Measurements from ENCODE around the gene ZBTB5. TPM values are rescaled to one million over a fixed set of nuclear protein-coding genes. Genes with fewer than 3 reads are reported as not detected.
A peak's percentile ranks its signal among the peaks of the same experiment; 100 is the strongest.

ZBTB5 gene
- total and polyA plus RNA-seq, 2 of the 13 experiments (the other 11 are each of a cell fraction or from before 2014, with no cell fraction given) = 12.5 to 20.5 TPM

DNA sequence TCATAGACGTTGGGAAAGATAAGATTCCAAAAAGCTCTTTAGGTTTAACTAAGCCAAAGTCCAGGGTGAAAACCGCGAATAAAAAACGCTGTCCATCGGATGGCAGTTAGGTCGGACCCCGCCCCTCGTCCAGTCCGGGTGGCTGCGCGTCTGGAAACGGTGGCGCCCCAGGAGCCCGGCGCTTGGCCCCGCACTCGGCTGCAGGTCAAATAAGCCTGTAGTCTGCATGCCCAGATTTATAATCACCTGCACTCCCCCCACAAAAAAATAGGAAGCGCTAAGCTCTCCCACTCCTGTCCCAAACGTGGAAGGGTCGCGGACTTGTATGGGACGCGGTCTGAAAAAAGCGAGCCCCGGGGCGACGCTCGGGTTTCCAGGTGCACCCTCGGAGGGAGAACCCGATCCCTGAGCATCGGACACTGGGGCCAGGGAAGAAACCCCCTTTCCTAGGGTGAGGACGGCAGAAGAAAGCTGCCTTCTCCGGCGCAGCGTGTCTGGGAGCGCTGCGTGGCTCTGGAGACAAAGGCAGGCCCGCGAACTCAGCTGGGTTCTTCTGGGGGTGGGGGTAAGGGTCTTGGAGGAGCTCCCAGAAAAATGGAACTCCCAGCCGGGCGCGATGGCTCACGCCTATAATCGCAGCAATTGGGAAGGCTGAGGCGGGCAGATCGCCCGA, 923 bp upstream of the ZBTB5 start (continued):
- no peak for TF ChIP-seq ZNF574 (CRISPR knock-in tag; IDR thresholded peaks at IDR 0.05)
- TF ChIP-seq RFX1 (IDR thresholded peaks at IDR 0.05) = no peak
- TF ChIP-seq ZNF737 (CRISPR knock-in tag; IDR thresholded peaks at IDR 0.05; ENCODE audit: borderline replicate concordance) = no peak
- TF ChIP-seq TFDP1 (CRISPR knock-in tag; IDR thresholded peaks at IDR 0.05; ENCODE audit: borderline replicate concordance) = no peak
- TF ChIP-seq ZNF776 (CRISPR knock-in tag; IDR thresholded peaks at IDR 0.05) = peak; percentile 36; the same call in 1 of the 2 replicates
- TF ChIP-seq MTA1 (CRISPR knock-in tag; IDR thresholded peaks at IDR 0.05; ENCODE audit: borderline replicate concordance) = 0 out of 2 replicates have a peak, but pooled peaks have one; percentile 5
- no peak for TF ChIP-seq MED1 (CRISPR knock-in tag; IDR thresholded peaks at IDR 0.05)
- TF ChIP-seq SNRNP70 (IDR thresholded peaks at IDR 0.05; ENCODE audit: low read depth, low read length) = no peak
- TF ChIP-seq ZBTB49 (CRISPR knock-in tag; IDR thresholded peaks at IDR 0.05; ENCODE audit: borderline replicate concordance) = no peak
- TF ChIP-seq SIN3B (IDR thresholded peaks at IDR 0.05; ENCODE audit: low read length) = no peak
- TF ChIP-seq ZNF891 (CRISPR knock-in tag; IDR thresholded peaks at IDR 0.05) = peak; percentile 47
- TF ChIP-seq ZNF598 (CRISPR knock-in tag; IDR thresholded peaks at IDR 0.05; ENCODE audit: borderline replicate concordance) = peak; percentile 10; the same call in 1 of the 2 replicates
- TF ChIP-seq THAP11 (CRISPR knock-in tag; IDR thresholded peaks at IDR 0.05) = no peak
- no peak for TF ChIP-seq DPF2 (CRISPR knock-in tag; IDR thresholded peaks at IDR 0.05; ENCODE audit: borderline replicate concordance, low read depth)
- TF ChIP-seq KLF11 (CRISPR knock-in tag; IDR thresholded peaks at IDR 0.05) = no peak
- 0 out of 2 replicates have a peak, but pooled peaks have one; percentile 5 for TF ChIP-seq ZNF784 (CRISPR knock-in tag; IDR thresholded peaks at IDR 0.05; ENCODE audit: borderline replicate concordance)
- no peak for TF ChIP-seq IKZF4 (CRISPR knock-in tag; IDR thresholded peaks at IDR 0.05; ENCODE audit: borderline replicate concordance, low read depth, not compliant biosample characterization)
- TF ChIP-seq CAMTA2 (CRISPR knock-in tag; IDR thresholded peaks at IDR 0.05; ENCODE audit: borderline replicate concordance) = no peak
- no peak for TF ChIP-seq ARHGAP35 (CRISPR knock-in tag; IDR thresholded peaks at IDR 0.05; ENCODE audit: borderline replicate concordance)
- TF ChIP-seq, protein P1, sequence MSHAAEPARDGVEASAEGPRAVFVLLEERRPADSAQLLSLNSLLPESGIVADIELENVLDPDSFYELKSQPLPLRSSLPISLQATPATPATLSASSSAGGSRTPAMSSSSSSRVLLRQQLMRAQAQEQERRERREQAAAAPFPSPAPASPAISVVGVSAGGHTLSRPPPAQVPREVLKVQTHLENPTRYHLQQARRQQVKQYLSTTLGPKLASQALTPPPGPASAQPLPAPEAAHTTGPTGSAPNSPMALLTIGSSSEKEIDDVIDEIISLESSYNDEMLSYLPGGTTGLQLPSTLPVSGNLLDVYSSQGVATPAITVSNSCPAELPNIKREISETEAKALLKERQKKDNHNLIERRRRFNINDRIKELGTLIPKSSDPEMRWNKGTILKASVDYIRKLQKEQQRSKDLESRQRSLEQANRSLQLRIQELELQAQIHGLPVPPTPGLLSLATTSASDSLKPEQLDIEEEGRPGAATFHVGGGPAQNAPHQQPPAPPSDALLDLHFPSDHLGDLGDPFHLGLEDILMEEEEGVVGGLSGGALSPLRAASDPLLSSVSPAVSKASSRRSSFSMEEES (CRISPR knock-in tag; IDR thresholded peaks at IDR 0.05) = no peak
- TF ChIP-seq ZFYVE20 (CRISPR knock-in tag; IDR thresholded peaks at IDR 0.05; ENCODE audit: borderline replicate concordance, low read depth) = no peak

All from HepG2 (cell line).